ENCODE data around the gene MCRIP2. TPM values are rescaled to one million over a fixed set of nuclear protein-coding genes. Genes with fewer than 3 reads are reported as not detected.

The MCRIP2 gene
- total and polyA plus RNA-seq, 2 of the 8 experiments (the other 6 are each of a cell fraction or from before 2014, with no cell fraction given), result 45.4 to 75.5 TPM

DNA sequence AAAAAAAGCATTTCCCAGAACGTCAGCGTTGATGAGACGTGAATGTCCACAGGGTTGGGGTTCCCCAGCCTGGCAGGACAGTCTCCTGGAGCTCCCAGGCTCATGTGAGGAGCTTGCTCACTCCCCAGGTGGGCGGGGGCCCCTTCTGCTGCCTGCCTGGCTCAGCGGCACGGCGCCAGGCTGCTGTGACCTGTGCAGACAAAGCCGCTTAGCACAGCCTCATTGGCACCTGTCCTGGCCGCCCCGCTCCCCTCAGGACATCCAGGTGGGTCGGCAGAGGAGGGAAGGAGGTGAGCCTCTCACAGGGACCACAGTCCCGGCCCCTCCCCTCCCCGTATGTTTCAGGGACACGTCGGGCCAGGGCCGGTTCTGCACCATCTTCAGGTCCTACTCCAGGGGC lies 23.8 kb upstream of the MCRIP2 start:
- Histone ChIP-seq H2BK12ac (ENCODE audit: low read depth, low read length) (no peak overlapping the region), H4K5ac (ENCODE audit: insufficient read length, low read depth, low read length) (no peak overlapping the region), H3K4me1 (replicated peaks in 1 of 4; ENCODE audit: control insufficient read depth in 3 of 4, insufficient read depth in 4 of 4, low read length in 3 of 4) (peaks cover 0 to 10% (median 4%) of the 10 kb centered on the region in 4 experiments; a peak in 5 of 7 replicates), H3K27me3 (replicated peaks in 1 of 4; ENCODE audit: control insufficient read depth in 3 of 4, extremely low read depth in 1 of 4, insufficient read depth in 3 of 4, low read length in 3 of 4) (no peaks in the 10 kb centered on the region), H3K23me2 (ENCODE audit: low read depth, low read length) (no peaks in the 10 kb centered on the region), H4K20me1 (replicated peaks in 1 of 2; ENCODE audit: control insufficient read depth in 1 of 2, insufficient read depth in 2 of 2, low read length in 2 of 2) (peaks cover 4 to 5% of the 10 kb centered on the region in 2 experiments), H3K4me3 (ENCODE audit: extremely low read depth in 1 of 4, insufficient read depth in 2 of 4, low read depth in 3 of 4, low read length in 4 of 4) (no peak overlapping the region), H3K4me2 (ENCODE audit: insufficient read depth in 1 of 2, low read depth in 2 of 2, low read length in 2 of 2) (no peak overlapping the region), H2BK20ac (ENCODE audit: low read length) (no peak overlapping the region), H2BK120ac (replicated peaks; ENCODE audit: low read depth, low read length) (no peak overlapping the region), H3K36me3 (ENCODE audit: control insufficient read depth in 2 of 4, insufficient read depth in 4 of 4, low read length in 3 of 4) (no peaks in the 10 kb centered on the region; a peak in 1 of 8 replicates), H4K91ac (replicated peaks; ENCODE audit: insufficient read length, low read length) (no peak overlapping the region), H3K79me1 (ENCODE audit: low read depth, low read length) (peaks cover 6% of the 10 kb centered on the region), H3K79me2 (ENCODE audit: control insufficient read depth in 1 of 2, insufficient read depth in 2 of 2, low read length in 2 of 2) (no peaks in the 10 kb centered on the region), H3K4ac (replicated peaks; ENCODE audit: insufficient read length, low read depth, low read length) (no peak overlapping the region), H3K56ac (replicated peaks; ENCODE audit: insufficient read length, low read depth, low read length) (no peak overlapping the region), H2AFZ (ENCODE audit: low read length) (no peak overlapping the region), H3K9ac (replicated peaks in 1 of 4; ENCODE audit: extremely low read depth in 1 of 4, low read depth in 3 of 4, low read length in 3 of 4) (no peak overlapping the region), H3K23ac (ENCODE audit: insufficient read length) (no peak overlapping the region), H3K14ac (ENCODE audit: insufficient read length) (no peak overlapping the region), H2BK15ac (ENCODE audit: low read length) (no peak overlapping the region), H3K18ac (ENCODE audit: extremely low read depth, low read length) (no peak overlapping the region), H2AK5ac (ENCODE audit: low read depth, low read length) (no peak overlapping the region), H2BK5ac (ENCODE audit: low read depth, low read length) (no peak overlapping the region), H3K27ac (ENCODE audit: low read depth, low read length) (no peak overlapping the region), H4K8ac (ENCODE audit: extremely low read depth, insufficient read depth, low read length) (no peak overlapping the region; the same call in 1 of the 2 replicates), H3K9me3 (ENCODE audit: insufficient read depth in 2 of 2, low read depth in 1 of 2, low read length in 1 of 2) (no peaks in the 10 kb centered on the region)
- ChIA-PET CTCF (ENCODE audit: partially characterized antibody) (interaction anchor here (1.3 to 2.5 kb wide), 2 partner anchors 10 to 18 kb away, joined by 3 to 7 read pairs; no protein-coding TSS in a partner anchor), POLR2A (ENCODE audit: partially characterized antibody) (no interaction called here)
- whole genome bisulfite sequencing, 2 experiments (ENCODE audit: extremely low coverage in 1 of 2, insufficient coverage in 1 of 2, insufficient read length in 1 of 2, insufficient replicate concordance in 2 of 2, low coverage in 1 of 2, low lambda C conversion rate in 2 of 2, missing lambda C conversion rate in 1 of 2), result 92% methylated on average over 16 of the region's 16 CpGs; no CpG with 5 or more reads in 1 of the 2 experiments
- DNase-seq (ENCODE audit: low read depth in 1 of 2, low spot score in 2 of 2) (no peak), FAIRE-seq (no peak)
- TF ChIP-seq ZNF274 (IDR thresholded peaks at IDR 0.05; ENCODE audit: borderline replicate concordance, extremely low read depth, low read length) (no peak), SAP30 (IDR thresholded peaks at IDR 0.05; ENCODE audit: insufficient read depth, insufficient replicate concordance, low read length) (no peak), TAF7 (optimal IDR thresholded peaks at IDR 0.05; ENCODE audit: borderline replicate concordance, low read depth, low read length) (no peak), TAF1 (IDR thresholded peaks at IDR 0.05; ENCODE audit: low read depth, low read length) (no peak), CTBP2 (IDR thresholded peaks at IDR 0.05; ENCODE audit: borderline replicate concordance, insufficient read depth, insufficient read length, low read length) (no peak), CHD1 (IDR thresholded peaks at IDR 0.05; ENCODE audit: low read depth, low read length) (no peak), BCL11A (IDR thresholded peaks at IDR 0.05; ENCODE audit: low read depth in 2 of 2, low read length in 2 of 2) (no peak), SP4 (IDR thresholded peaks at IDR 0.05; ENCODE audit: low read length) (no peak), KDM4A (IDR thresholded peaks at IDR 0.05; ENCODE audit: low read depth, low read length, severe bottlenecking) (no peak), SIN3A (conservative IDR thresholded peaks at IDR 0.05 in 1 of 2, IDR thresholded peaks at IDR 0.05 in 1 of 2; ENCODE audit: low read depth in 1 of 2, low read length in 2 of 2) (no peak), BRCA1 (IDR thresholded peaks at IDR 0.05; ENCODE audit: low read depth, low read length) (no peak), RAD21 (IDR thresholded peaks at IDR 0.05 in 1 of 2, conservative IDR thresholded peaks at IDR 0.05 in 1 of 2; ENCODE audit: low read depth in 2 of 2, low read length in 2 of 2) (no peak)

Measured in H1 (cell line).